Calu3 (cell line): ENCODE measurements around the gene MUC13. TPM values are rescaled to one million over a fixed set of nuclear protein-coding genes. Genes with fewer than 3 reads are reported as not detected.

ENCODE experiments used
- BruUV-seq: library from RNA; stranded (reverse); fragments of 400-500 nt; replicated peaks from 2 replicates; lab custom pipeline; 2021; lab: Mats Ljungman, UMichigan
- CTCF ChIA-PET: fragments of 300-600 bp; sonication (Branson Sonifier 250); formaldehyde crosslinking; loops from one replicate; lab custom pipeline; 2022; ENCODE audit warnings: antibody characterized with exemption; lab: Charles Lee
- DNase-seq: peaks from one replicate; pipeline ENCODE4 v3.0.0; 2022
- H3K27ac Mint-ChIP-seq: one replicate; pipeline ENCODE4 v1.8.0; 2022; ENCODE audit warnings: mixed read lengths; ENCODE audit not compliant: unreplicated experiment
- H3K27me3 Mint-ChIP-seq: one replicate; pipeline ENCODE4 v1.8.0; 2022; ENCODE audit warnings: mixed read lengths; ENCODE audit not compliant: unreplicated experiment
- H3K36me3 Mint-ChIP-seq: one replicate; pipeline ENCODE4 v1.8.0; 2022; ENCODE audit warnings: mild to moderate bottlenecking, moderate library complexity, mixed read lengths; ENCODE audit not compliant: insufficient read depth, unreplicated experiment
- H3K4me1 Mint-ChIP-seq: one replicate; pipeline ENCODE4 v1.8.0; 2022; ENCODE audit warnings: mild to moderate bottlenecking, low read depth, mixed read lengths; ENCODE audit not compliant: unreplicated experiment
- H3K4me3 Mint-ChIP-seq: one replicate; pipeline ENCODE4 v1.8.0; 2022; ENCODE audit warnings: mild to moderate bottlenecking, low read depth, moderate library complexity, mixed read lengths; ENCODE audit not compliant: unreplicated experiment
- H3K9me3 Mint-ChIP-seq: one replicate; pipeline ENCODE4 v1.8.0; 2022; ENCODE audit warnings: low read depth, mixed read lengths; ENCODE audit not compliant: unreplicated experiment
- intact Hi-C: fragments of 100-400 bp; cut with micrococcal nuclease; formaldehyde crosslinking; loops from one replicate; pipeline ENCODE4 v1.10.0; 2022; ENCODE audit not compliant: unreplicated experiment
- total RNA-seq: library from RNA; stranded (reverse); gene quantifications from 2 replicates; pipeline ENCODE4 v1.2.3, GENCODE V29; 2022
- TF ChIP-seq, protein P1 (sequence below): fragments of 200-600 bp; IDR thresholded peaks from one replicate; pipeline ENCODE4 v1.8.0; 2022; ENCODE audit warnings: antibody characterized with exemption; ENCODE audit not compliant: unreplicated experiment

The MUC13 gene
- total RNA-seq, 1 experiment from 2014 or later = 25.8 TPM

DNA sequence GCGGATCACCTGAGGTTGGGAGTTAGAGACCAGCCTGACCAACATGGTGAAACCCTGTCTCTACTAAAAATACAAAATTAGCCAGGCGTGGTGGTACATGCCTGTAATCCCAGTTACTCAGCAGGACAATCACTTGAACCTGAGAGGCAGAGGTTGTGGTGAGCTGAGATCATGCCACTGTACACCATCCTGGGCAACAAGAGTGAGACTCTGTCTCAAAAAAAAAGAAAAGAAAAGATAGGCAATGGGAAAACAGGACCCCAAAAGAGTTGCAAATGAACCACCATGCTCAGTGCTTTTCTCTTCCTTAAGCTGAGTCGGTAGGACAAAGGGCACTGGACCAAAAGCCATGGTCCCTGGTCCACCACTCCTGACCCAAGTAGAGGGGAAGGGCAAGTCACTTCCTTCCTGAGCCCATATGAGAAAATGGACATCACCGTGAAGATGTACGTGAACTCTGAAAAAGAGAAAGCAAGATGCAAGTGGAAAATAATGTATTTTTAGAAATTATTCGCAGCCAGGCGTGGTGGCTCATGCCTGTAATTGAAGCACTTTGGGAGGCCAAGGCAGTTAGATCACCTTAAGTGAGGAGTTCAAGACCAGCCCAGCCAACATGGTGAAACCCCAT lies 50.0 kb downstream of the MUC13 start:
- H3K4me1 Mint-ChIP-seq = peaks cover 54% of the 10 kb centered on the region
- H3K36me3 Mint-ChIP-seq = peaks cover 42% of the 10 kb centered on the region
- no peaks in the 10 kb centered on the region for H3K9me3 Mint-ChIP-seq
- H3K27me3 Mint-ChIP-seq = no peaks in the 10 kb centered on the region
- CTCF ChIA-PET = interaction anchor here (1.9 kb wide), 1 partner anchor 97 kb away, joined by 10 read pairs; no protein-coding TSS in a partner anchor
- BruUV-seq = no TSS peak
- no peak for DNase-seq
- peak overlapping the region; percentile 16 for H3K27ac Mint-ChIP-seq
- peak overlapping the region; percentile 78 for H3K4me3 Mint-ChIP-seq
- TF ChIP-seq, protein P1, sequence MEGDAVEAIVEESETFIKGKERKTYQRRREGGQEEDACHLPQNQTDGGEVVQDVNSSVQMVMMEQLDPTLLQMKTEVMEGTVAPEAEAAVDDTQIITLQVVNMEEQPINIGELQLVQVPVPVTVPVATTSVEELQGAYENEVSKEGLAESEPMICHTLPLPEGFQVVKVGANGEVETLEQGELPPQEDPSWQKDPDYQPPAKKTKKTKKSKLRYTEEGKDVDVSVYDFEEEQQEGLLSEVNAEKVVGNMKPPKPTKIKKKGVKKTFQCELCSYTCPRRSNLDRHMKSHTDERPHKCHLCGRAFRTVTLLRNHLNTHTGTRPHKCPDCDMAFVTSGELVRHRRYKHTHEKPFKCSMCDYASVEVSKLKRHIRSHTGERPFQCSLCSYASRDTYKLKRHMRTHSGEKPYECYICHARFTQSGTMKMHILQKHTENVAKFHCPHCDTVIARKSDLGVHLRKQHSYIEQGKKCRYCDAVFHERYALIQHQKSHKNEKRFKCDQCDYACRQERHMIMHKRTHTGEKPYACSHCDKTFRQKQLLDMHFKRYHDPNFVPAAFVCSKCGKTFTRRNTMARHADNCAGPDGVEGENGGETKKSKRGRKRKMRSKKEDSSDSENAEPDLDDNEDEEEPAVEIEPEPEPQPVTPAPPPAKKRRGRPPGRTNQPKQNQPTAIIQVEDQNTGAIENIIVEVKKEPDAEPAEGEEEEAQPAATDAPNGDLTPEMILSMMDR = no peak
- intact Hi-C loops = no loop called here

DNA sequence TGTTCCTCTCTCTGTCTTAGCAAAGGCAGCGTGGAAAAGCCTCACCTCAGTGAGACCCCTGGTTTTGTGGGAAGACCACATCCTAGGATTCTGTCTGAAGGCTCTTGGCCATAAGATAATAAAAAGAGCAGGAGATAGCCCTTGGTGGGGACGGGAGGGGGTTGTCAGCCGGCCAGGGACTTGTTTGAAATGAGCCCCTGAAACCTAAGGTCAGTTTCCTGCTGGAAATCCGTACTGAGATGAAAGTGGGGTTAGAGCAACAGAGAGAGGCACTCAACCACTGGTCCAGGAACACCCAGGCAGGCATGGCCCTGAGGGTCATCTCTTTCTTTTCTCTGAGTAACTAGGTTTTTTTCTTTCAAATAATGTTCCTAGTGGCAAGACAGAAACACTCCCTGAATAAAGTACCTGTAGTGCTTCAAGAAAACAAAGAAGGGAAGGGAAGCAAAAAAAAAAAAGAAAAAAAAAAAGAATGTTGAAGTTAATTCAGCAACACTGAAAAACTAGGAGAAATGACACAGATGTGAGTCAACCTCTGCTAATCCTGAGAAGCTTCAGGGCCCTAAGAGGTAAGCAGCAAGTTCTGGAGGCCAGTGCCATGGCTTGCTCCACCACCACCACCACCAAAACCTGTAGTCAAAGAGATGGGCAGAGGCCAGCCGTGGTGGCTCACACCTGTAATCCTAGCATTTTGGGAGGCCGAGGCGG lies 50.6 kb downstream of the MUC13 start:
- peaks cover 47% of the 10 kb centered on the region for H3K36me3 Mint-ChIP-seq
- H3K27ac Mint-ChIP-seq = peak overlapping the region; percentile 16
- H3K4me3 Mint-ChIP-seq = peak overlapping the region; percentile 78
- CTCF ChIA-PET = no interaction called here
- H3K9me3 Mint-ChIP-seq = no peaks in the 10 kb centered on the region
- TF ChIP-seq, protein P1 = no peak
- BruUV-seq = no TSS peak
- DNase-seq = no peak
- H3K4me1 Mint-ChIP-seq = peaks cover 61% of the 10 kb centered on the region
- H3K27me3 Mint-ChIP-seq = no peaks in the 10 kb centered on the region
- intact Hi-C loops = no loop called here

DNA sequence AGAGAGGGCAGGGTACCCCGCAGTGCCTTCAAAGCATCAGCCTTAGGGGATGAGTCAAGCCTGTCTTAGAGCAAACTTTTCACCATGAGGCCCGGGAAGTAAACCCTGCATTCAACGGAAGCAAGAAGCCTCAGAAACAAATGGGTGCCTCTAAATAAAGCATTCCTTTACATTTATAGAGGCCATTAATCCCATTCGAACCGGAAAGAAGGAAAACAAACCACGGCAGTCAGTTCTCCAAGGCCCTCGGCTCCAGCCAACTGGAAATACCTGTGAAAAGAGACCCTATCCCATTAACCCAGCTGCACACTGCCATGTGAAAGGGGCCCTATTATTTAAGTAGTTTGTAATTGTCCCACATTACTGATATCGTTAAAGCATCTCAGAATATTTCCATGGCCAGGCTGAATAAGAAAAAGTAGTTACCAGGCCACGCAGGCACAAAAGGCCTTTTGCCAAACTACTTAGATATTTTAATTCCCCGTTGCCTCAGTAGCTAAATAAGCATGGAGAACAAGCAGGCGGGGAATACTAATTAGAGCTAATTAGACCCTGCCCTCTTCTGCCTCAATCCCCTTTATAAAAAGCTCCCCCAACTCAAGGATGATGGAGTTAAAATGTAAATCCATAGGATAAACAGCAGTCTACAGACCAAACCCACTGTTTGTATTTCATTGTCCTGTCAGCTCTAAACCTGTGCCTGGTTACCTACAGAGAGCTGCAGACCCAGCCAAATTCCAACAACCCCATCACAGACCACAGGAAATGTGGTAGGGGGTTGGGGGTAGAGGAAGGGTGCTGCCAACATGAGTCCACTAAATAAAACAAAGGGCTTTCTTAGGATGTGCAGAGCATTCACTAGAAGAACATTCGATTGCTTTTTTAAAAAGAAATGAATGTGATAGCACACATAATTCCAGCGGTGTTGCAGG lies 51.5 kb downstream of the MUC13 start:
- no peak overlapping the region for H3K4me3 Mint-ChIP-seq

More for the DNA sequence above, 51.5 kb downstream of the MUC13 start:
- no TSS peak for BruUV-seq
- H3K36me3 Mint-ChIP-seq = peaks cover 50% of the 10 kb centered on the region
- H3K27me3 Mint-ChIP-seq = no peaks in the 10 kb centered on the region
- H3K4me1 Mint-ChIP-seq = peaks cover 64% of the 10 kb centered on the region
- intact Hi-C loops = no loop called here
- TF ChIP-seq, protein P1 = no peak
- H3K27ac Mint-ChIP-seq = peak overlapping the region; percentile 16
- no peaks in the 10 kb centered on the region for H3K9me3 Mint-ChIP-seq
- CTCF ChIA-PET = no interaction called here
- DNase-seq = no peak
